ENCODE data around the gene ADCYAP1R1. TPM values are rescaled to one million over a fixed set of nuclear protein-coding genes. Genes with fewer than 3 reads are reported as not detected.

The ADCYAP1R1 gene
- not detected for total RNA-seq
- polyA plus RNA-seq, result not detected

DNA sequence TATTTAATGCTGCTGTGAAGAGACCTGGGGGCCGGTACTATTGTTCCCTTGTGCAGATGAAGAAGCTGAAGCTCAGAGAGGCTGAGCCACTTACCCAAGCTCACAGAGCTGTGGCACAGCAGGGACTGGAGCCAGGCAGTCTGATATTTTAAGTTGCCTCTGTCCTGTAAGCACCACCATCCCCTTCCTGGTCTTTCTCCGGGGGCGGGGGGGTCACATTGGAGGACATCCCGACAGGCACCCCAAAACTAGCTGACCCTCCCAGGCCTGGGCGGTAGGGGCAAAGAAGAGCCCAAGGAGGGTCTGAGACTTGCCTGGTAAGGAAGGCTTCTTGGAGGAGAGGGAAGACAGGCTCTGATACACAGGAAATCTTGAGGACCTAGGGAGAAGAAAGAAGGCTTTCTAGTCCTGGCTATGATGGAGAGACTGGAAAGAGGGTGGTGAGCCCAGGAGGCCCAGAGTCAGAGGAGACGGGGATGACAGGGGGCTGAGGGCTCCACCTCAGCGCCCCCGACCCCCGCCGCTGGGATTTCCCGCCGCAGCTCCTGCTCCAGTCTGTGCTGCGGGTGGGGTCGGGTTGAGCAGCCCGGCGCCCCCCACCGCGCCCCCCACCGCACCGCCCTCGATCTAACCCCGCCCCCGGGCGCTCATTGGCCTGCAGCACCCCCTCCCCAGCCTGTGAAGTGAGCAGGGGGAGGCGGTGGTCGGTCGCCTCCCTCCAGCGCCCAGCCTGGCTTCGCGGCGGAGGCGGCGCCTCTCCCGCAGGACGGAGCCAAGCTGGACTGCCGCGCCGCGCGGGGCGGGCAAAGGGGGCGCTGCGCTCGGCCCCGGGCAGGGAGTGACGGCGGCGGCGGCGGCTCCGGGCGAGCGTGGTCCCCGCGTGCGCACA is at the start of gene ADCYAP1R1:
ADCYAP1R1 (plus strand) TSS at position 711 of the 889 bp plus-strand sequence. CDS start 10,957 bp downstream, outside the sequence.
- Mint-ChIP-seq H3K27me3 (peaks cover 19 to 45% of the 10 kb centered on the region in 2 donors), H3K4me1 (peaks cover 3 to 7% (median 6%) of the 10 kb centered on the region in 3 donors), H3K36me3 (no peaks in the 10 kb centered on the region), H3K9me3 (no peaks in the 10 kb centered on the region), H3K4me3 (peak within 1 kb of the TSS in 2 of 7 donors; percentile 23 to 41), H3K27ac (no peak within 1 kb of the TSS)
- no peaks in the 10 kb centered on the region for H3K36me3 ChIP-seq (ENCODE audit: insufficient read depth, low read length)
- H3K4me3 ChIP-seq (ENCODE audit: low read length), result no peak within 1 kb of the TSS
- no peaks in the 10 kb centered on the region for H3K4me1 ChIP-seq (ENCODE audit: insufficient read depth, low read length)
- ChIA-PET POLR2A (no interaction called here), CTCF (no interaction called here)
- no peak within 1 kb of the TSS for H3K27ac ChIP-seq (ENCODE audit: low read depth, low read length)
- no peak for DNase-seq
- no peaks in the 10 kb centered on the region for H3K27me3 ChIP-seq (ENCODE audit: insufficient read depth, low read length, poor library complexity, severe bottlenecking)
- no peaks in the 10 kb centered on the region for H3K9me3 ChIP-seq (ENCODE audit: low read length)

- no peak overlapping the region for H3K27ac ChIP-seq (ENCODE audit: low read depth, low read length)
- no peak overlapping the region for H3K4me3 Mint-ChIP-seq
- ChIA-PET POLR2A (no interaction called here), CTCF (interaction anchor here (1.1 kb wide), 1 partner anchor 17 kb away, joined by 3 read pairs; no protein-coding TSS in a partner anchor)
- no peaks in the 10 kb centered on the region for H3K4me1 ChIP-seq (ENCODE audit: insufficient read depth, low read length)
- H3K27me3 ChIP-seq (ENCODE audit: insufficient read depth, low read length, poor library complexity, severe bottlenecking), result no peaks in the 10 kb centered on the region
- DNase-seq, result no peak
- H3K36me3 ChIP-seq (ENCODE audit: insufficient read depth, low read length), result no peaks in the 10 kb centered on the region
- H3K4me3 ChIP-seq (ENCODE audit: low read length), result no peak overlapping the region
- H3K9me3 ChIP-seq (ENCODE audit: low read length), result no peaks in the 10 kb centered on the region
- no peaks in the 10 kb centered on the region for H3K36me3 Mint-ChIP-seq
- no peak overlapping the region for H3K27ac Mint-ChIP-seq
- H3K9me3 Mint-ChIP-seq, result no peaks in the 10 kb centered on the region
- H3K27me3 Mint-ChIP-seq, result peaks cover 10 to 12% of the 10 kb centered on the region in 2 donors
- peaks cover 0 to 12% (median 0%) of the 10 kb centered on the region in 3 donors for H3K4me1 Mint-ChIP-seq
Measured at GRCh38 chr7:31003097-31003496, 49.0 kb upstream of the ADCYAP1R1 start.

- ChIA-PET POLR2A (no interaction called here), CTCF (interaction anchor here (1.1 kb wide), 1 partner anchor 18 kb away, joined by 3 read pairs; no protein-coding TSS in a partner anchor)
- no peak overlapping the region for H3K27ac ChIP-seq (ENCODE audit: low read depth, low read length)
- Mint-ChIP-seq H3K4me1 (peaks cover 0 to 12% (median 0%) of the 10 kb centered on the region in 3 donors), H3K9me3 (no peaks in the 10 kb centered on the region), H3K36me3 (no peaks in the 10 kb centered on the region), H3K4me3 (no peak overlapping the region), H3K27me3 (peaks cover 12 to 15% of the 10 kb centered on the region in 2 donors), H3K27ac (no peak overlapping the region)
- DNase-seq, result no peak
- no peaks in the 10 kb centered on the region for H3K27me3 ChIP-seq (ENCODE audit: insufficient read depth, low read length, poor library complexity, severe bottlenecking)
- no peaks in the 10 kb centered on the region for H3K4me1 ChIP-seq (ENCODE audit: insufficient read depth, low read length)
- H3K4me3 ChIP-seq (ENCODE audit: low read length), result no peak overlapping the region
- no peaks in the 10 kb centered on the region for H3K36me3 ChIP-seq (ENCODE audit: insufficient read depth, low read length)
- H3K9me3 ChIP-seq (ENCODE audit: low read length), result no peaks in the 10 kb centered on the region
Measured at GRCh38 chr7:31003721-31004120, 48.4 kb upstream of the ADCYAP1R1 start.

- H3K4me1 ChIP-seq (ENCODE audit: insufficient read depth, low read length), result no peaks in the 10 kb centered on the region
- H3K9me3 ChIP-seq (ENCODE audit: low read length), result no peaks in the 10 kb centered on the region
- Mint-ChIP-seq H3K27me3 (peaks cover 12% of the 10 kb centered on the region in 2 donors), H3K4me1 (peaks cover 0 to 12% (median 0%) of the 10 kb centered on the region in 3 donors), H3K36me3 (no peaks in the 10 kb centered on the region), H3K9me3 (no peaks in the 10 kb centered on the region), H3K27ac (no peak overlapping the region), H3K4me3 (no peak overlapping the region)
- H3K27ac ChIP-seq (ENCODE audit: low read depth, low read length), result no peak overlapping the region
- H3K4me3 ChIP-seq (ENCODE audit: low read length), result no peak overlapping the region
- POLR2A ChIA-PET, result no interaction called here
- H3K27me3 ChIP-seq (ENCODE audit: insufficient read depth, low read length, poor library complexity, severe bottlenecking), result no peaks in the 10 kb centered on the region
- no peaks in the 10 kb centered on the region for H3K36me3 ChIP-seq (ENCODE audit: insufficient read depth, low read length)
- CTCF ChIA-PET, result interaction anchor here (1.1 kb wide), 1 partner anchor 18 kb away, joined by 3 read pairs; no protein-coding TSS in a partner anchor
- DNase-seq, result no peak
Measured at GRCh38 chr7:31004393-31004792, 47.7 kb upstream of the ADCYAP1R1 start.

GRCh38 chr7:31006857-31007256 is 45.3 kb upstream of the ADCYAP1R1 start:
- H3K27ac Mint-ChIP-seq, result no peak overlapping the region
- peaks cover 0 to 13% (median 0%) of the 10 kb centered on the region in 3 donors for H3K4me1 Mint-ChIP-seq
- H3K9me3 Mint-ChIP-seq, result peaks cover 0 to 4% (median 0%) of the 10 kb centered on the region in 5 donors
- H3K27me3 ChIP-seq (ENCODE audit: insufficient read depth, low read length, poor library complexity, severe bottlenecking), result no peaks in the 10 kb centered on the region
- H3K4me1 ChIP-seq (ENCODE audit: insufficient read depth, low read length), result no peaks in the 10 kb centered on the region
- H3K27ac ChIP-seq (ENCODE audit: low read depth, low read length), result no peak overlapping the region
- no peaks in the 10 kb centered on the region for H3K9me3 ChIP-seq (ENCODE audit: low read length)
- DNase-seq, result no peak
- ChIA-PET POLR2A (no interaction called here), CTCF (no interaction called here)
- no peaks in the 10 kb centered on the region for H3K36me3 ChIP-seq (ENCODE audit: insufficient read depth, low read length)
- H3K27me3 Mint-ChIP-seq, result peaks cover 12% of the 10 kb centered on the region in 2 donors
- H3K4me3 ChIP-seq (ENCODE audit: low read length), result no peak overlapping the region
- H3K4me3 Mint-ChIP-seq, result no peak overlapping the region
- no peaks in the 10 kb centered on the region for H3K36me3 Mint-ChIP-seq

DNA sequence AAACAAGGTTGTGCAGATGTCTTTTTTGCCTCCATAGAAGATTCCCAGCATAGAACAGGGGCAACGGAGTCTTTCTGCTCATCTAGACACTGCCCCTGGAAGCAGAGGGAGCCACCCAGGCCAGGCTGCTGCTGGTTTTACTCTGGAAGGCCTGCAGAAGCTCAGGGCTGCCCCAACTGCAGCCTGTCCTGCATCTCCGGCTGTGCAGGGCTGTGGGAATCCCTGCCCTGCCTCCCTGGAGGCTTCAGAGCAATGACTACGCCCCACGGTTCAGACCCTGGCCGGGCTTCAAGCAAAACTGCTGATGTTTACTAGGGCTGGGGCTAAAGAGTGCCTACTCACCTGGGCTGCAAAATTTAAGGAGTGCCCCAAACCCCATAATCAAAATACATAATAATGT is 44.5 kb upstream of the ADCYAP1R1 start:
- CTCF ChIA-PET, result interaction anchor here (1.3 kb wide), 1 partner anchor 24 kb away, joined by 3 read pairs; no protein-coding TSS in a partner anchor
- POLR2A ChIA-PET, result no interaction called here
- peaks cover 0 to 5% (median 0%) of the 10 kb centered on the region in 3 donors for H3K4me1 Mint-ChIP-seq

GRCh38 chr7:31014826-31015225 is 37.3 kb upstream of the ADCYAP1R1 start:
- DNase-seq, result no peak
- H3K27me3 ChIP-seq (ENCODE audit: insufficient read depth, low read length, poor library complexity, severe bottlenecking), result no peaks in the 10 kb centered on the region
- POLR2A ChIA-PET, result no interaction called here
- no peaks in the 10 kb centered on the region for H3K4me1 ChIP-seq (ENCODE audit: insufficient read depth, low read length)
- Mint-ChIP-seq H3K4me3 (no peak overlapping the region), H3K4me1 (peaks cover 6 to 33% (median 14%) of the 10 kb centered on the region in 3 donors), H3K9me3 (peaks cover 0 to 6% (median 0%) of the 10 kb centered on the region in 5 donors), H3K27me3 (peaks cover 5 to 27% of the 10 kb centered on the region in 2 donors), H3K36me3 (no peaks in the 10 kb centered on the region), H3K27ac (peak overlapping the region in 1 of 8 donors; percentile 78)
- CTCF ChIA-PET, result no interaction called here
- no peak overlapping the region for H3K4me3 ChIP-seq (ENCODE audit: low read length)
- no peak overlapping the region for H3K27ac ChIP-seq (ENCODE audit: low read depth, low read length)
- no peaks in the 10 kb centered on the region for H3K9me3 ChIP-seq (ENCODE audit: low read length)
- H3K36me3 ChIP-seq (ENCODE audit: insufficient read depth, low read length), result no peaks in the 10 kb centered on the region

More for the DNA sequence above, 44.5 kb upstream of the ADCYAP1R1 start:
- DNase-seq, result no peak
- Mint-ChIP-seq H3K36me3 (no peaks in the 10 kb centered on the region), H3K4me3 (no peak overlapping the region), H3K27me3 (peaks cover 12% of the 10 kb centered on the region in 2 donors), H3K27ac (no peak overlapping the region), H3K9me3 (peaks cover 0 to 4% (median 0%) of the 10 kb centered on the region in 5 donors)
- no peak overlapping the region for H3K27ac ChIP-seq (ENCODE audit: low read depth, low read length)
- H3K9me3 ChIP-seq (ENCODE audit: low read length), result no peaks in the 10 kb centered on the region
- no peak overlapping the region for H3K4me3 ChIP-seq (ENCODE audit: low read length)
- no peaks in the 10 kb centered on the region for H3K4me1 ChIP-seq (ENCODE audit: insufficient read depth, low read length)
- H3K36me3 ChIP-seq (ENCODE audit: insufficient read depth, low read length), result no peaks in the 10 kb centered on the region
- no peaks in the 10 kb centered on the region for H3K27me3 ChIP-seq (ENCODE audit: insufficient read depth, low read length, poor library complexity, severe bottlenecking)

DNA sequence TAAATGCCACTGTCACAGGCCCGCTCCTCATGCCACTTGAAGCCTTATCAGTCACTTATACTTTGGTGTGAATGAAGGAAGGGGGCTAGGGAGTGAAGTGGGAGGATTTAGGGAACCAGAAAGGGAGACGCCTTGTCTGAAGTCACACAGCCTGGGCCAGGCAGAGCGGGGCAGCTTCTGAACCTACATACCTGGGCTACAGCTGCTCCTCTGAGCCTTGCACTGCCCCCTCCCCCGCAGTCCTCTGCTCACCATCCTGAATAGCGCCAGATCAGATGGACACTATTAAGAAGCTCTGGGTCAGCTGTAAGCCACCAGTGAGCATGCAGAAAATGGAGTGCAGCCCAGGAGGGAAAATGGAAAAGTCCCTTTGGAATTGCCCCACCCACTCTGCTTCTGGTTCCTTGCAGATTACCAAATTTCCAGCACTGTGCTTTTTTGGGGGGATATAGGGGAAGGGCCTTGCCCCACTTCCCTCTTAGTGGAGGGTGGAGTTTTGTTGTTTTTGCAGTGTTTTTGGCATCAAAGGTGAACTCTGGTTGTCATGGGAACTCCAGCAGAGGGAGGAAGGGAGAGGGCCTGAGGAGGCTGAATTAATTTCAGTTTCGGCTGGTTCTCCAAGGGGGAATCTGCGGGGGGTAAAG is 35.0 kb upstream of the ADCYAP1R1 start:
- Histone ChIP-seq H3K27ac (ENCODE audit: low read depth, low read length) (no peak overlapping the region), H3K4me3 (ENCODE audit: low read length) (no peak overlapping the region), H3K4me1 (ENCODE audit: insufficient read depth, low read length) (no peaks in the 10 kb centered on the region), H3K9me3 (ENCODE audit: low read length) (no peaks in the 10 kb centered on the region), H3K27me3 (ENCODE audit: insufficient read depth, low read length, poor library complexity, severe bottlenecking) (no peaks in the 10 kb centered on the region), H3K36me3 (ENCODE audit: insufficient read depth, low read length) (no peaks in the 10 kb centered on the region)
- Mint-ChIP-seq H3K27me3 (peaks cover 5 to 27% of the 10 kb centered on the region in 2 donors), H3K4me1 (peaks cover 13 to 47% (median 23%) of the 10 kb centered on the region in 3 donors), H3K27ac (peak overlapping the region in 4 of 8 donors; percentile 9 to 82 (median 44)), H3K9me3 (peaks cover 0 to 4% (median 0%) of the 10 kb centered on the region in 5 donors), H3K4me3 (no peak overlapping the region), H3K36me3 (no peaks in the 10 kb centered on the region)
- ChIA-PET POLR2A (no interaction called here), CTCF (no interaction called here)
- no peak for DNase-seq

Data from CD8-positive, alpha-beta memory T cell (primary cell).